ENCODE measurements around the gene RCC1.
"Not testable (repeated sequence)": the region's sequence is repeated elsewhere in the genome, so short reads cannot be mapped to it uniquely, and the experiment has no call there.

Gene RCC1

GRCh38 chr1:28521502-28522164, 15.8 kb downstream of the RCC1 start:
- no peaks in the 10 kb centered on the region for H3K9me3 ChIP-seq (ENCODE audit: control insufficient read depth, low read length)

DNA sequence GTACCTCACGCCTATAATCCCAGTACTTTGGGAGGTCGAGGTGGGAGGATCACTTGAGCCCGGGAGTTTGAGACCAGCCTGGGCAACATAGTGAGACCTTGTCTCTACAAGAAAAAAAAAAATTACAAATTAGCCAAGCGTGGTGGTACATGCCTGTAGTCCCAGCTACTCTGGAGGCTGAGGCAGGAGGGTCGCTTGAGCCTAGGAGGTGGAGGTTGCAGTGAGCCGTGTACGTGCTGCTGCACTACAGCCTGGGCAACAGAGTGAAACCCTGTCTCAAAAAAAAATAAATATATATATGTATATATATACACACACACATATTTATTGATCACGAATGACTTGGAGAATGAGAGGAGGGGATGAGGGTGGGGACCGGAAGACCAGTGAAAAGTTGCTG, 16.7 kb downstream of the RCC1 start:
- not testable (repeated sequence) for H3K79me2 ChIP-seq; H3K36me3 ChIP-seq (ENCODE audit: control insufficient read depth, insufficient read depth, low read length); H2AFZ ChIP-seq

More at GRCh38 chr1:28521502-28522164, 15.8 kb downstream of the RCC1 start:
- no peaks in the 10 kb centered on the region for H3K79me2 ChIP-seq
- H3K27me3 ChIP-seq (ENCODE audit: control insufficient read depth, insufficient read depth, low read length): no peaks in the 10 kb centered on the region
- no peak overlapping the region for H3K27ac ChIP-seq
- peaks cover 3% of the 10 kb centered on the region for H3K4me1 ChIP-seq
- H3K4me2 ChIP-seq (ENCODE audit: low read length): no peak overlapping the region
- H3K9ac ChIP-seq: no peak overlapping the region
- H3K36me3 ChIP-seq (ENCODE audit: control insufficient read depth, insufficient read depth, low read length): no peaks in the 10 kb centered on the region
- H2AFZ ChIP-seq: no peak overlapping the region
- no peak overlapping the region for H3K4me3 ChIP-seq (ENCODE audit: low read depth, low read length)
- TF ChIP-seq, protein P1, sequence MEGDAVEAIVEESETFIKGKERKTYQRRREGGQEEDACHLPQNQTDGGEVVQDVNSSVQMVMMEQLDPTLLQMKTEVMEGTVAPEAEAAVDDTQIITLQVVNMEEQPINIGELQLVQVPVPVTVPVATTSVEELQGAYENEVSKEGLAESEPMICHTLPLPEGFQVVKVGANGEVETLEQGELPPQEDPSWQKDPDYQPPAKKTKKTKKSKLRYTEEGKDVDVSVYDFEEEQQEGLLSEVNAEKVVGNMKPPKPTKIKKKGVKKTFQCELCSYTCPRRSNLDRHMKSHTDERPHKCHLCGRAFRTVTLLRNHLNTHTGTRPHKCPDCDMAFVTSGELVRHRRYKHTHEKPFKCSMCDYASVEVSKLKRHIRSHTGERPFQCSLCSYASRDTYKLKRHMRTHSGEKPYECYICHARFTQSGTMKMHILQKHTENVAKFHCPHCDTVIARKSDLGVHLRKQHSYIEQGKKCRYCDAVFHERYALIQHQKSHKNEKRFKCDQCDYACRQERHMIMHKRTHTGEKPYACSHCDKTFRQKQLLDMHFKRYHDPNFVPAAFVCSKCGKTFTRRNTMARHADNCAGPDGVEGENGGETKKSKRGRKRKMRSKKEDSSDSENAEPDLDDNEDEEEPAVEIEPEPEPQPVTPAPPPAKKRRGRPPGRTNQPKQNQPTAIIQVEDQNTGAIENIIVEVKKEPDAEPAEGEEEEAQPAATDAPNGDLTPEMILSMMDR (IDR thresholded peaks at IDR 0.05): no peak

GRCh38 chr1:28525002-28525642, 19.3 kb downstream of the RCC1 start:
- not testable (repeated sequence) for H3K36me3 ChIP-seq (ENCODE audit: control insufficient read depth, insufficient read depth, low read length); H3K27ac ChIP-seq; H3K4me1 ChIP-seq; H3K9ac ChIP-seq; H3K79me2 ChIP-seq; H3K4me3 ChIP-seq (ENCODE audit: low read depth, low read length); H2AFZ ChIP-seq; H3K4me2 ChIP-seq (ENCODE audit: low read length); H3K27me3 ChIP-seq (ENCODE audit: control insufficient read depth, insufficient read depth, low read length); H3K9me3 ChIP-seq (ENCODE audit: control insufficient read depth, low read length)

More for the DNA sequence above, 16.7 kb downstream of the RCC1 start:
- not testable (repeated sequence) for H3K9me3 ChIP-seq (ENCODE audit: control insufficient read depth, low read length); H3K4me3 ChIP-seq (ENCODE audit: low read depth, low read length); H3K4me2 ChIP-seq (ENCODE audit: low read length); H3K4me1 ChIP-seq; H3K27ac ChIP-seq; H3K27me3 ChIP-seq (ENCODE audit: control insufficient read depth, insufficient read depth, low read length); H3K9ac ChIP-seq

- TF ChIP-seq, protein P1 (IDR thresholded peaks at IDR 0.05): no peak
- no peak overlapping the region for H3K4me3 ChIP-seq (ENCODE audit: low read depth, low read length)
- H3K36me3 ChIP-seq (ENCODE audit: control insufficient read depth, insufficient read depth, low read length): no peaks in the 10 kb centered on the region
- no peak overlapping the region for H3K9ac ChIP-seq
- H3K4me2 ChIP-seq (ENCODE audit: low read length): no peak overlapping the region
- H3K27ac ChIP-seq: no peak overlapping the region
- H3K9me3 ChIP-seq (ENCODE audit: control insufficient read depth, low read length): no peaks in the 10 kb centered on the region
- H3K4me1 ChIP-seq: no peaks in the 10 kb centered on the region
- no peak overlapping the region for H2AFZ ChIP-seq
- no peaks in the 10 kb centered on the region for H3K79me2 ChIP-seq
- H3K27me3 ChIP-seq (ENCODE audit: control insufficient read depth, insufficient read depth, low read length): no peaks in the 10 kb centered on the region
Measured at GRCh38 chr1:28526886-28527285, 21.0 kb downstream of the RCC1 start.

DNA sequence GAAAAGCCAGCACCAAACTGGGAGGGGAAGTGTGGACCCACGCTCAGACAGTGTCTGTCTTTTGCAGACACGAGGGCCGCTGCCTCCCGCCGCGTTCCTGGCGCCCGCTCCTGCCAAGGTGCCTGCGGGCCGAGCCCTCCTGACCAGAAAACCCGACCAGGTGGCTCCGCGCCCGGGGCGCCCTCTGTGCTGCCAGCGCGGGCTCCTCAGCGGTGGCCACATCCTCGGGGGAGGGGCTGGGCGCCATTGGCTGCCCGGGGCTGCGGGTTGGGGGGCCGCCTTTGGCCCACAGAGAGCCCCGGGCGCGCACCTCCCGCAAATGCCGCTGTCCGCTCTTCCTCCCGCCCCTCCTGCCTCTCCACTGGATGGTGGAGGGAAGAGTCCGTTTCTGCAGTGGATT, 24.6 kb downstream of the RCC1 start:
- no peak overlapping the region for H3K9ac ChIP-seq
- H3K79me2 ChIP-seq: no peaks in the 10 kb centered on the region
- H3K4me1 ChIP-seq: no peaks in the 10 kb centered on the region
- H3K9me3 ChIP-seq (ENCODE audit: control insufficient read depth, low read length): no peaks in the 10 kb centered on the region
- TF ChIP-seq, protein P1 (IDR thresholded peaks at IDR 0.05): no peak
- H3K4me3 ChIP-seq (ENCODE audit: low read depth, low read length): no peak overlapping the region
- H3K36me3 ChIP-seq (ENCODE audit: control insufficient read depth, insufficient read depth, low read length): no peaks in the 10 kb centered on the region
- no peak overlapping the region for H3K4me2 ChIP-seq (ENCODE audit: low read length)
- H2AFZ ChIP-seq: no peak overlapping the region
- H3K27me3 ChIP-seq (ENCODE audit: control insufficient read depth, insufficient read depth, low read length): no peaks in the 10 kb centered on the region
- H3K27ac ChIP-seq: no peak overlapping the region
